Kasumi-1 (cell line): ENCODE results near the gene C17orf114.
"Not testable (repeated sequence)": the region's sequence is repeated elsewhere in the genome, so short reads cannot be mapped to it uniquely, and the experiment has no call there.

Experiments used
- DNase-seq, 2 experiments: peaks; one replicate each; lab custom pipeline; 2025; lab: John Stamatoyannopoulos, UW

The C17orf114 gene

DNA sequence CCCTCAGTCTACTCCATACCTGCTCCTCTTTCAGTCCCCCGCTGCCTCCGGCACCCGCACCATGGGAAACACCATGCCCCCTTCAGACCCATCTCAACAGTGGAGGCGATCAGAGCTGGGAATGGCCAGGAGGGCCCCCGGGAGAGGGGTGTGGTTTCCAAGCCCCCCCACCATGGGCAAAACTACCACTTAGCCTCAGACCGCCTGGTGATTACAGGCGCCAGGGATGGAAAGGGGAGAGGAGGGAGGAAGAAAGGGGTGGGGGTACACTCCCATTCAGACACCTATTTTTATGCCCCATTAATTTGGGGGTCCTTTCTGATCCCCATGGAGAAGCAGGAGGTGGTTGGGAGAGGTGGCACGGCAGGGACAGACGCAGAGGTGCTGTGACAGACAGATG, at the start of gene C17orf114:
Gene C17orf114 (minus strand): TSS at position 101 of the 400 bp plus-strand sequence.
- no peak for DNase-seq

GRCh38 chr17:4851084-4851483, 49.0 kb upstream of the C17orf114 start:
- no peak for DNase-seq

DNA sequence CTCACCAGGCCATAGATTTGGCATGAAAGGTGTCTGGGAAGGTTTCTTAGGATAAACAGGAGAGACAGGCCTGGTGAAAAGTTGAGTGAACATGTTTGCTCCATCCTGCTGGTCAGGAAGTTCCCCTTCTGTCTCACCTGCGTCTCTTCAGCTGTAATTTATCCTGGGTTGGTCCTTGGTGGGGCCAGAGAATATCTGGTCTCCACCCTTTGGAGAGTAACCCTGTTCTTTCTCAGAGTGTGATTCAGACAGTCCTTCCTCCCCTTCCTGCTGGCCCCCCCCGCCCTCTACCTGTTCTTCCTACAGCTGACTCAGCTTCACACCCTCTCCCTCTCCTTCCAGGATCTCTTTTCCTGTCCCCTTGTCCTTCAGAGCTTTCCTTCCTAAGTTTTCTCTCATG, 48.1 kb upstream of the C17orf114 start:
- no peak for DNase-seq

- DNase-seq: no peak
Observed at GRCh38 chr17:4849011-4849536, 46.9 kb upstream of the C17orf114 start.

GRCh38 chr17:4846635-4847390, 44.7 kb upstream of the C17orf114 start:
- no peak for DNase-seq

DNA sequence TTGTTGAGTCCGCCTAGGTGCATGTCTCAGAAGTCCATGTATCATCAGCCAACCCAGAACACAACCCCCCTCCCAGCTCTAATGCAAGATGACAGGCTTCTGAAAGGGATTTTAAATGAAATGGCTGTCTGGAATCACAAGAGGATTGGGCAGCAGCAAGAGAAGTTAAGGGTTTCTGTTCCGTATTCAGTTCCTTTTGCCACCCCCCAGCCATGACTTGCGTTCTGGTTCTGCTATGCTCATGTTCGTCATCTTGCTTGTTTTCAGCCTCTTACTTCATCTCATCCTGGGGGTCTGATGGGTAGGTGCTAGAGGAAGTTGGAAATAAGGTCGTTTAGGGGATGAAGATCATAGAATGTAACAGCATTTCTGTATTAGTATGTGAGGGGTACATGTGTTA, 43.0 kb upstream of the C17orf114 start:
- DNase-seq: no peak

GRCh38 chr17:4843321-4844000, 41.3 kb upstream of the C17orf114 start:
- no peak for DNase-seq

DNA sequence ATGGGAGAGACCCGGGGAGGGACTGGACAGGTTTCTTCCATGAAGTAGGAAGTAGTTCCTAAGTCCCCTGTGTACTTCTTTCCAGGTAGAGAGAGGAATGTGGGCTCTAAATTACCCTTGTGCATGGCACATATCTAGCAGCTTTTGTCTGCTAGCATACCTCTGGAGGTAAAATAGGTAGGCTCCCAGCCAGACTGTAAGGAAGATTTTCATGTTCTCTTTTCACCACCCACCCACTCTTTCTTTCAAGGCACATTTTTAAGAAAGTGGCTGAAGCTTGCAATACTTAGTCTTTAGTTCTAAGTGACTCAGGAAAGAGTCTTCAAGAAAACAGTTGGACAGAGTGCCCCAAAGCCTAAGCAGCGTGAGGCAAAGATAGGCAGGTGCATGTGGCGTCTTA, 40.2 kb upstream of the C17orf114 start:
- no peak for DNase-seq

DNA sequence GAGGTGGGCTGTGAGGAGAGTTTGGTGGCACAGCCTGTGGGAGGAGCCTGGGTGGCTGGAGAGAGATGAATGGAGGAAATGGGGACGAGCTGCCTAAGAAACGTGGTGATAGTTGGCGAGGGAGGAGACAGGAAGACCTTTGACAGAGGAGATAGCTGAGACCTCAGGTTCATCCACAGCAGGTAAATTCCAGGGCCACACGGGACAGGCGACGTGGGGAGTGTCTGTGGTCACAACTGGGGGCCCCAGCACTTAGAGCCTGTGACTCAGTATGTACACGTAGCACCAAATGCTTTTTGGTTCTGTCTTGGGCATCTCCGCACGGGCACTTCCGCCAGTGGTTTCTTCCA, 38.7 kb upstream of the C17orf114 start:
- no peak for DNase-seq

- DNase-seq: no peak
Observed at GRCh38 chr17:4839965-4840892, 38.1 kb upstream of the C17orf114 start.

- no peak for DNase-seq
Observed at GRCh38 chr17:4839221-4839620, 37.1 kb upstream of the C17orf114 start.

DNA sequence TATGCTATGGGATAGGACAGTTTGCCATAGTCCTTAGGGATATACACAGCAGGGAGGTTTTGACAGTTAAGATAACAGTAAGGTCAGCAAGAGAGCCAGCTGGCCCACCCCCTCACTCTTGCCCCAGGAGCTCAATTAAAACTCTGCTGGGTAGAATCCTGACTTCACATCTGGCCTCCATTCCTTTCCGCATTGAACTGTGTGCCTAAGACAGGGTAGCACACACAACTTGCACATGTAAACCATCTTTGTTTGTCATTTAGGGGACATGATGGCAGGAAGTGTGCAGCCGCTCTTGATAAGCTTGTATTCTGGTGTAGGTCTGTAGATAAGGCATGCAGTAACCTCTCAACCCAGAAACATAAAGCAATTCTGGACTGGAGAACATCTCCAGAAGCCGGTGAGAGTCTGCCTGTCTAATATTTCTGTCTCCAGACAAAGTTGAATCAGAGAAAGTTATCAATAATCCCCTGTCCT, 36.2 kb upstream of the C17orf114 start:
- DNase-seq: no peak

DNA sequence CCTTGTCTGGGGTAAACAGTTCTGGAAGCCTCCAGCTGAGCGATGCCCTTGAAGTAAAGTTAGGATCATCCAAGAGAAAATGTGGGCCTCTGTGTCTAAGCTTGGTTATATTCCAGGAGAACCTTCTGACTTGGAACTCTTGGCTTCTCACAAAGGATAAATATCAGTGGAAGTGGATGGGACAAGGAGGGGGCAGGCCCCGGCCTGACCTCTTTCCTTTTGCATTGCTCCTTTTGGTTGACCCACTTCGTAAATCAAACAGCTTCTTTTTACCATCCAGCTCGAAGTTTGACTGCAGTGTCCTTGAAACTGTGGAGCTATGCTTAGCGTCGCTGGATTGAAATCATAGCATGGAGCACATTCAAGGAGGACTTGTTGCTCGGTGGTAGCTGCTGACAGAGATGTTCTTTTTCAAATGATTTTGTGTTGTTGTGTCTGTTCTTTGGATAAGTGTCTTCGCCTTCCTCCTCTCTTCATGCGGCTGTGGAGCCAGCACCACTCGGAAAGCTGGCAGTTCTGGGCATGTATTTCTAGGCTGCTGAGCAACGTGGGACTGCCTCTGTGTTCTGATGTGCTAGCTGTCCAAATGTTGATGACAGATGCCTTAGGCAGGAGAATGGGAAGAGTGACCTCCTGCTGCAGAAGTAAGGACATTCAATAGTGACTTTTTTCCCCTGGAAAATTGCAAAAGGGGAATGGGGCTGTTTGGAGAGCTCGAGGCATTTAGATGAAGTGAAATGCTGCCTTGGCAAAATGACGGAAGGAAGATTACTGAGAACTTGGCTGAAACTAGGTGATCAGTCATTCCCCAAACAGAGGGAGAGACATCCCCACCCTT, 35.6 kb upstream of the C17orf114 start:
- DNase-seq: no peak

GRCh38 chr17:4836221-4836620, 34.1 kb upstream of the C17orf114 start:
- no peak for DNase-seq

DNA sequence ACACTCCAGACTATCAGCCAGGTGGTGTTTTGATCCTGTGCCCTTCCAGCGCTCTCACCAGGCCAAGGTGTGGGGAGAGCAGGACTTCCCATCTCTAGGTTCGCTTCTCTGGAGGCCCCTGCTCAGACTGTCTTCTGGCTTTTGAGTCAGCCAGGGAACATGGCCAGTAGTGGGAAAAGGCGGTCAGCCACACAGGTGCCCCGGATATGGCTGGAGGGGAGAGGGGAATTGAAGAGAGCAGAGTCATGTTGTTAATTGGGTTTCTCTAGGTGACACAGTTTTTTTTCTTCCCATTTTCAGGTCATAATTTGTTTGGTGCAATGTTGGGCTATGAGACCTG, 32.5 kb upstream of the C17orf114 start:
- no peak for DNase-seq

- no peak for DNase-seq
Observed at GRCh38 chr17:4833941-4834680, 32.0 kb upstream of the C17orf114 start.

DNA sequence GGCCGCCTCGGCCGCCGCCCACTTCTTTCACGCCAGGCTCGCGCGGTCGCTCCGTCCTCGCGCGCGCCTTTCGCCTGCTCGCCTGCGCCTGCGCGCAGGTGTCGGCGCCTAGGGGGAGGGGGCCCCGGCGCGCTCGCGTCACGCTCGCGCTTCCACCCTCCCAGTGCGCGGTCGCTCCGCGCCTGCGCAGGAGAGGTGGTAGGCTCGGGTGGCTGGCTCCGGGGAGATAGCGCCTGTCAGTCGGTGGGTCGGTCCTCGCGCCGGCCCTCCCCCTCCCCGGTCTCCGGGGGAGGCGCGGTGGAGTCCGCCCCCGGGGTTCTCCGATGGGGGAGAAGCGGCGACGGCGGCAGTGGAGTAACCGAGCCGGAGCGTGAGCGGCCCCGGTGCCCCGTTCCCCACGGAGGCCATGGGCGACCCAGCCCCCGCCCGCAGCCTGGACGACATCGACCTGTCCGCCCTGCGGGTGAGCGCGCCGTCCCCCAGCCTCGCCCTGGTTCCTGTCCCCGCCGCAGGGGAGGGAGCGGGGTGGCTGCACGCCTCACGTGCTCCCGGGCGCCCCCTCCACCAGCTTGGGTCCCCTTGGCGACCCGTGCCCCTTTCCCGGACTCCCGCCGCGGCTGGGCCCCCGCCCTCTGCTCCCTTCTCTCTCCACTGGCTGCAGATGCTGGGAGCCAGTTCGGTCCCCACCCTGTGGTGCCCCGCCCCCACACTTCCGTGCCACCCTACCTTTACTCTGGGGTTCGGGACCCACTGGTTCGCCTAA, 31.2 kb upstream of the C17orf114 start, which contains the start of gene MINK1:
Gene MINK1 (plus strand): TSS at position 163 of the 763 bp plus-strand sequence. CDS start 244 bp downstream, at position 407.
- DNase-seq: peak; percentile 50 to 52

GRCh38 chr17:4832829-4833177, 30.7 kb upstream of the C17orf114 start:
- not testable (repeated sequence) for DNase-seq

DNA sequence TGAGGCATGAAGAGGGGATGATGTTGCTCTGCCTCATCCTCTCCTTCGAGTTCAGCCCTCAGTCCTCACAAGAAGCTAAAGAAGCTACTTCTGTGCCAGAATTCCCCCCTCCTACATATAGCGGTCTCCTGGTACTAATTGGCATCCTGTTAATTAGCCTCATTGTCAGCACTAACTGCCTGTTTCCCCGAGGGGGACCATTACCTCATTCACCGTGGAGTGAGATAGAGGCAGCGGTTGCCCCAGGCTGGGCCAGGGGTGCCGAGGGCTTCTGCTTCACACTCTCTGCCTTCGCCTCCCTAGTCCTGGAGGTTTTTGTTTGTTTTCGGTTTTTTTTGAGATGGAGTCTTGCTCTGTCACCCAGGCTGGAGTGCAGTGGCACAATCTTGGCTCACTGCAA, 25.3 kb upstream of the C17orf114 start:
- DNase-seq: no peak
